Muscle of leg (tissue), 11 donors: ENCODE measurements around the gene KIF22. TPM values are rescaled to one million over a fixed set of nuclear protein-coding genes. Genes with fewer than 3 reads are reported as not detected.
"Not testable (repeated sequence)": the region's sequence is repeated elsewhere in the genome, so short reads cannot be mapped to it uniquely, and the experiment has no call there.

Experiments
- DNase-seq: peaks from one replicate; pipeline ENCODE4 v3.0.0; 2013
- H3K27ac ChIP-seq: one replicate; pipeline ENCODE4 v1.5.1; 2013; ENCODE audit warnings: mild to moderate bottlenecking, low read length, control low read depth
- H3K27me3 ChIP-seq: one replicate; pipeline ENCODE4 v1.6.1; 2013; ENCODE audit warnings: low read length; ENCODE audit not compliant: control insufficient read depth, insufficient read depth
- H3K36me3 ChIP-seq: one replicate; pipeline ENCODE4 v1.6.1; 2013; ENCODE audit warnings: low read length; ENCODE audit not compliant: control insufficient read depth, insufficient read depth
- H3K4me1 ChIP-seq: one replicate; pipeline ENCODE4 v1.6.1; 2013; ENCODE audit warnings: low read length; ENCODE audit not compliant: control insufficient read depth, insufficient read depth
- H3K4me3 ChIP-seq: one replicate; pipeline ENCODE4 v1.5.1; 2013; ENCODE audit warnings: low read length, control low read depth
- H3K9me3 ChIP-seq: replicated peaks from 2 replicates; pipeline ENCODE4 v1.6.1; 2013; ENCODE audit warnings: low read depth, low read length; ENCODE audit not compliant: control insufficient read depth
- WGBS: methylation state at CpG from one replicate; pipeline ENCODE4 v1.1.5; 2013; ENCODE audit warnings: missing lambda C conversion rate; ENCODE audit not compliant: insufficient coverage; 5-methylcytosine and 5-hydroxymethylcytosine counted together
- polyA plus RNA-seq, 8 donors: library from polyadenylated mRNA; unstranded; fragments of 120-200 nt; gene quantifications; one replicate each; pipeline versions ENCODE4 v1.2.1 to v1.2.3, GENCODE V29; 2013; ENCODE audit warnings: inconsistent platforms in 1 of 8, low replicate concordance in 1 of 8; ENCODE audit not compliant: insufficient read length in 8 of 8, insufficient read depth in 1 of 8
- total RNA-seq: library from RNA; stranded (reverse); fragments of 120-200 nt; gene quantifications from one replicate; pipeline ENCODE4 v1.2.4, GENCODE V29; 2013

The KIF22 gene
- total and polyA plus RNA-seq, 9 donors = 26.2 to 43.0 (median 39.3) TPM

DNA sequence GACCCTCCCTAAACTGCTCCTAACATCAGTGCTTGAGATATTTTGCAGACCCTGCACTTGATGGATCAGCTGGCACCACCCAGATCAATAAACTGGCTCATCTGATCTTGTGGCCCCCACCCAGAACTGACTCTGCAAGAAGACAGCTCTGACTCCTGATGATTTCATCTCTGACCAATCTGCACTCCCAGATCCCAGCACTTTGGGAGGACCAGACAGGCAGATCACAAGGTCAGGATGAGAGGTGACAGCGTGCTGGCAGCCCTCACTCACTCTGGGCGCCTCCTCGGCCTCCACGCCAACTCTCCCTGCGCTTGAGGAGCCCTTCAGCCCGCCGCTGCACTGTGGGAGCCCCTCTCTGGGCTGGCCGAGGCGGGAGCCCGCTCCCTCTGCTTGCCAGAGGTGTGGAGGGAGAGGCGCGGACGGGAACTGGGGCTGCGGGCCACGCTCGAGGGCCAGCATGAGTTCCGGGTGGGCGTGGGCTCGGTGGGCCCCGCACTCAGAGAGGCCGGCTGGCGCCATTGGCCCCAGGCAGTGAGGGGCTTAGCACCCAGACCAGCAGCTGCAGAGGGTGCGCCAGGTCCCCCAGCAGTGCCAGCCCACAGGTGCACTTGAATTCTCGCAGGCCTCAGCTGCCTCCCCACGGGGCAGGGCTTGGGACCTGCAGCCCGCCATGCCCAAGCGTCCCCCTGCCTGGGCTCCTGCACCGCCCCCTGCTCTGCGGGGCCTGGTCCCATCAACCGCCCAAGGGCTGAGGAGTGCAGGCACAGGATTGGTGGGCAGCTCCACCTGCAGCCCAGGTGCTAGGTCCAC, 42.4 kb upstream of the KIF22 start:
- no peaks in the 10 kb centered on the region for H3K36me3 ChIP-seq
- WGBS = 92% methylated on average over 25 of the region's 30 CpGs
- H3K27me3 ChIP-seq = no peaks in the 10 kb centered on the region
- no peak overlapping the region for H3K27ac ChIP-seq
- no peak overlapping the region for H3K4me3 ChIP-seq
- no peak for DNase-seq
- no peaks in the 10 kb centered on the region for H3K9me3 ChIP-seq
- H3K4me1 ChIP-seq = no peaks in the 10 kb centered on the region

DNA sequence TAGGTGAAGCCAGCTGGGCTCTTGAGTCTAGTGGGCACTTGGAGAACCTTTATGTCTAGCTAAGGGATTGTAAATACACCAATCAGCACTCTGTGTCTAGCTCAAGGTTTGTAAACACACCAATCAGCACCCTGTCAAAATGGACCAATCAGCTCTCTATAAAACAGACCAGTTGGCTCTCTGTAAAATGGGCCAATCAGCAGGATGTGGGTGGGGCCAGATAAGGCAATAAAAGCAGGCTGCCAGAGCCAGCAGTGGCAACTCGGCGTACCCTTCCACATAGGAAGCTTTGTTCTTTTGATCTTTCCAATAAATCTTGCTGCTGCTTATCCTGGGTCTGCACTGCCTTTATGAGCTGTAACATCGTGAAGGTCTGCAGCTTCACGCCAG, 41.8 kb upstream of the KIF22 start:
- DNase-seq, H3K9me3 ChIP-seq, H3K27me3 ChIP-seq, H3K4me1 ChIP-seq, H3K36me3 ChIP-seq, H3K27ac ChIP-seq, H3K4me3 ChIP-seq: not testable (repeated sequence)
- WGBS = 36% methylated on average over 4 of the region's 4 CpGs

DNA sequence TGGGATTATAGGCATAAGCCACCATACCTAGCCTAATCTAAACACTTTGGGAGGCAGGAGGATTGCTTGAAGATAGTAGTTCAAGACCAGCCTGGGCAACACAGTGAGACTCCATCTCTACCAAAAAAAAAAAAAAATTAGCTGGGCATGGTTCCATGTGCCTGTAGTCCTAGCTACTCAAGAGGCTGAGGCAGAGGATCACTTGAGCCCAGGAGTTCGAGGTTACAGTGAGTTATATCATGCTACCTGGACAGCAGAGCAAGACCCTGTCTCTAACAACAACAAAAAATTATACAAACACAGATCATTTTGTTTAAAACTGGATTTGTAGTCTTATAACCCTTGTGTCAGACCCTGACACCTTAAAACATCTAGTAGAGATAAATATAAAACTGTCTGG, 37.0 kb upstream of the KIF22 start:
- no peak for DNase-seq
- Histone ChIP-seq H3K36me3 (no peaks in the 10 kb centered on the region), H3K4me3 (no peak overlapping the region), H3K4me1 (no peaks in the 10 kb centered on the region), H3K9me3 (no peaks in the 10 kb centered on the region), H3K27me3 (no peaks in the 10 kb centered on the region), H3K27ac (no peak overlapping the region)
- WGBS = no CpG with 5 or more reads among the region's 1 CpG

DNA sequence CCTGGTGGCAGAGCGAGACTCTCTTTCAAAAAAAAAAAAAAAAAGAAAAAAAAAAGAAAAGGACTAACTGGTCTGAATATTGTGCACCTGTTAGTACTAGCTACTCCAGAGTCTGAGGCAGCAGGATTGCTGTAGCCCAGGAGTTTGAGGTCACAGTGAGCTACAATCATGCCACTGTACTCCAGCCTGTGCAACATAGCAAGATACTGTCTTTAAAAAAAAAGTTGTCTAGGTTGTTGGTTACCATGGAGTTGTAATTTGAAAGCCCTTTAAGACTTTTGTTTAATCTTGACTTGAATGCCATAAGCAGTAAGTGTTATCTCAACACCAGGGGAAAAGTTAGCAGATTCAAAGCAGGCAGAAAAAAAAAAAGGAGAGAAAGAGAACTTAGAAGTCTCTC, 33.9 kb upstream of the KIF22 start:
- no peak overlapping the region for H3K27ac ChIP-seq
- no peaks in the 10 kb centered on the region for H3K27me3 ChIP-seq
- no peak overlapping the region for H3K4me3 ChIP-seq
- no peaks in the 10 kb centered on the region for H3K9me3 ChIP-seq
- H3K4me1 ChIP-seq = no peaks in the 10 kb centered on the region
- no peak for DNase-seq
- H3K36me3 ChIP-seq = no peaks in the 10 kb centered on the region
- 100% methylated on average over 1 of the region's 1 CpG for WGBS

DNA sequence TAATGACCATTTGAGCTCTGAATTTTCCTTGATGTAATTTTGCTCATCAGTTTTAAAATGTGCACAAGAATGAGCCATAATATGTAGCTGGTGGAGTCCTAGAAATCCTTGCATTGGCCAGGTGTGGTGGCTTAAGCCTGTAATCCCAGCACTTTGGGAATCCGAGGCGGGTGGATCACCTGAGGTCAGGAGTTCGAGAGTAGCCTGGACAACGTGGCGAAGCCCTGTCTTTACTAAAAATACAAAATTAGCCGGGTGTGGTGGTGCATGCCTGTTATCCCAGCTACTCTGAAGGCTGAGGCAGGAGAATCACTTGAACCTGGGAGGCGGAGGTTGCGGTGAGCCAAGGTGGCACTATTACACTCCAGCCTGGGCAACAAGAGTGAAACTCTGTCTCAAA, 33.5 kb upstream of the KIF22 start:
- 63% methylated on average over 6 of the region's 8 CpGs for WGBS
- DNase-seq, H3K36me3 ChIP-seq, H3K27me3 ChIP-seq, H3K9me3 ChIP-seq, H3K27ac ChIP-seq, H3K4me1 ChIP-seq, H3K4me3 ChIP-seq: not testable (repeated sequence)

DNA sequence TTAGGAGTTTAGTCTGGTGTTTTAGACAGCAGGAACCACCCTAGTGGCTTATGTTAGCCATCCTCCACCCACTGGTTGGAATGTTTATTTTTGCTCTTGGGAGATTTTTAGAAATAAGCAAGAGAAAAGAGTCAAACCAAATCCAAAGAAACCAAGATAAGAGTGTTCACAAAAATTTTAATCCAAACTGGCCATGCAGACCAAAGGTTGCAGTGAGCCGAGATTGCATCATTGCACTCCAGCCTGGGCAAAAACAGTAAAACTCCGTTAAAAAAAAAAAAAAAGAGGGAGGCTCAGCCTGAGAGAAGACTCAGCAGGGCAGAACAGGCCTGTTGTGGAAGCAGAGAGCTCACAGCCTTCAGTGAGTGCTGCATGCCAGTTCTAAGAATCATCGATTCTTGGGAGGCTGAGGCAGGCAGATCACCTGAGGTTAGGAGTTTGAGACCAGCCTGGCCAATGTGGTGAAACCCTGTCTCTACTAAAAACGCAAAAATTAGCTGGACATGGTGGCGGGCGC, 32.5 kb upstream of the KIF22 start:
- no peaks in the 10 kb centered on the region for H3K36me3 ChIP-seq
- no peaks in the 10 kb centered on the region for H3K4me1 ChIP-seq
- no peak overlapping the region for H3K4me3 ChIP-seq
- H3K27ac ChIP-seq = no peak overlapping the region
- H3K9me3 ChIP-seq = no peaks in the 10 kb centered on the region
- no peak for DNase-seq
- WGBS = 71% methylated on average over 6 of the region's 6 CpGs
- H3K27me3 ChIP-seq = peaks cover 3% of the 10 kb centered on the region

DNA sequence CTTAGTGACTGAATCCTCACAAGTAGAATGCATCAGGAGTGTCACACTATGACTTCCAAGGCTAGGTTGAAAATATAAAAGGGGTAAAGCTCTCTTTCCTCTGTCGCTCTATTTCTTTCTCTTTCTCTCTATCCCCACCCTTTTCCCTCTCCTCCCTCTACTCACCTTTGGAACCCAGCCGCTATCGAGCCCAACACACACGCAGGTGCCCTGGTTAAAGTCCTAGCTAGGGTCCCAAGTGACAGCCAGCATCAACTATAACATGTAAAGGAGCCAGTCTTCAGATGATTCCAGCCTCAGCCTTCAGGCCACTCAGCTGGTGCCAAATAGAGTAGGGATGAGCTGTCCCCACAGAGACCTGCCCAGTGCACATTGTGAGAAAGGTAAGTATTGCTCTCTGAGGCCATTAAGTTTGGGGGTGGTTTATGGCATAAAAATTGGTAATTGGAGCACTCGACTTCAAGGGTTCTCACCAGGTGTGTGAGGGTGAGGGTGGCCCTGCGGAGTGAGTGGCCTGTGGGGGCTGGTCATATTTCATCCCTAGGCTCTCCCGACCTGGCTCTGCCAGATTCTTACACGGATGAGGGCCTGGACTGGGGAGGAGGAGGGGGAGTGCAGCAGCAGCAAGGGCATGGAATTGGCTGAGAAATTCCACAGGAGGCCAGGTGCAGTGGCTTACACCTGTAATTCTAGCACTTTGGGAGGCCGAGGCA, 29.8 kb upstream of the KIF22 start:
- WGBS = 53% methylated on average over 6 of the region's 9 CpGs
- DNase-seq = no peak
- H3K27ac ChIP-seq = no peak overlapping the region
- H3K4me1 ChIP-seq = no peaks in the 10 kb centered on the region
- H3K9me3 ChIP-seq = no peaks in the 10 kb centered on the region
- no peak overlapping the region for H3K4me3 ChIP-seq
- peaks cover 3% of the 10 kb centered on the region for H3K27me3 ChIP-seq
- H3K36me3 ChIP-seq = no peaks in the 10 kb centered on the region

DNA sequence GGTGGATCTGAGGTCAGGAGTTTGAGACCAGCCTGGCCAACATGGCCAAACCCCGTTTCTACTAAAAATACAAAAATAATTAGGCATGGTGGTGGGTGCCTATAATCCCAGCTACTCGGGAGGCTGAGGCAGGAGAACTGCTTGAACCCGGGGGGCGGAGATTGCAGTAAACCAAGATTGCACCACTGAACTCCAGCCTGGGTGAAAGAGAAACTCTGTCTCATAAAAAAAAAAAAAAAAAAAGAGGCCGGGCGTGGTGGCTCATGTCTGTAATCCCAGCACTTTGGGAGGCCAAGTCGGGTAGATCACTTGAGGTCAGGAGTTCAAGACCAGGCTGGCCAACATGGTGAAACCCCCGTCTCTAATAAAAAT, 29.3 kb upstream of the KIF22 start:
- WGBS = 83% methylated on average over 2 of the region's 8 CpGs
- not testable (repeated sequence) for H3K36me3 ChIP-seq, H3K27me3 ChIP-seq, DNase-seq, H3K9me3 ChIP-seq, H3K27ac ChIP-seq, H3K4me3 ChIP-seq, H3K4me1 ChIP-seq

DNA sequence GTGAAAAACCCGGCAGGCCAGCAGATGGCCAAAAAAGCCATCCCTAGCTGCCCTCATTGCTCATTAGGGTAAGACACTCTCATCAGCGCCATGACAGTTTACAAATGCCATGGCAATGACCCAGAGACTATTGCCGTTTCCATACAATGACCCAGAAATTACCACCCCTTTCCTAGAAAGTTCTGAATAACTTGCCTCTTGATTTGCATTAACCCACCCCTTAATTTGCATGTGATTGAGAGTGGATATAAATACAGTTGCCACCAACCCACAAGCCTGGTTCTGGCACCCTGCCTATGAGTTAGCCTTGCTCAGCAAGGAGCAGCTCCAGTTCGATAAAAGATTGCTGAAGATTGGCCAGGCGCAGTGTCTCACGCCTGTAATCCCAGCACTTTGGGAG, 28.7 kb upstream of the KIF22 start:
- Histone ChIP-seq H3K27me3 (peaks cover 3% of the 10 kb centered on the region), H3K36me3 (no peaks in the 10 kb centered on the region), H3K4me3 (no peak overlapping the region), H3K27ac (no peak overlapping the region), H3K4me1 (no peaks in the 10 kb centered on the region), H3K9me3 (no peaks in the 10 kb centered on the region)
- DNase-seq = no peak
- WGBS = 67% methylated on average over 1 of the region's 6 CpGs

DNA sequence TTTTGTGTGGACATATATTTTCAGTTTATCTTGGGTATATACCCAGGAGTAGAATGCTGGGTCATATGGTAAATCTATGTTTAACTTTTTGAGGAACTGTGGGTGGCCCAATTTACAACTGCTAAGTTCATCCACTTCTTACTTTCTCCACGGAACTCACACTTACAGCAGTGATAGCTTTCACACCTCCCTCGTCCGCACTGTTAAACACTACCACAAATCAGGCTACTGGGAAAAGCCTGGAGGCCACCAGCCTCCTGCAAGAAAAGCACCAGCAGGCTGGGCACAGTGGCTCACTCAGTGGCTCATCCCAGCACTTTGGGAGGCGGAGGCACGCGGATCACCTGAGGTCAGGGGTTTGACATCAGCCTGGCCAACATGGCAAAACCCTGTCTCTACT, 27.2 kb upstream of the KIF22 start:
- H3K4me3 ChIP-seq = no peak overlapping the region
- no peaks in the 10 kb centered on the region for H3K9me3 ChIP-seq
- no peaks in the 10 kb centered on the region for H3K4me1 ChIP-seq
- H3K27me3 ChIP-seq = peaks cover 3% of the 10 kb centered on the region
- no peak for DNase-seq
- H3K27ac ChIP-seq = no peak overlapping the region
- no peaks in the 10 kb centered on the region for H3K36me3 ChIP-seq
- WGBS = 30% methylated on average over 3 of the region's 6 CpGs
